Right atrium auricular region (tissue), 2 donors: Measurements from ENCODE around the gene SHFL. TPM values are rescaled to one million over a fixed set of nuclear protein-coding genes. Genes with fewer than 3 reads are reported as not detected.

Source experiments
- DNase-seq: peaks from one replicate; pipeline ENCODE4 v3.0.0-alpha.2; 2019; ENCODE audit warnings: low spot score
- H3K27ac ChIP-seq, 2 donors: fragments of 200-600 bp; sonication (generic); 1 replicate in 1 of 2; 2 replicates in 1 of 2; pipeline ENCODE4 v1.5.1; 2016 to 2019
- H3K27me3 ChIP-seq, 2 donors: fragments of 200-600 bp; sonication (generic); one replicate each; pipeline versions ENCODE4 v1.5.1 to v1.6.0; 2017 to 2019
- H3K36me3 ChIP-seq: fragments of 200-600 bp; sonication (generic); one replicate; pipeline ENCODE4 v1.5.1; 2016
- H3K4me1 ChIP-seq, 2 donors: fragments of 200-600 bp; sonication (generic); one replicate each; pipeline versions ENCODE4 v1.5.1 to v1.6.0; 2017 to 2019
- H3K4me3 ChIP-seq, 2 donors: fragments of 200-600 bp; sonication (generic); 1 replicate in 1 of 2; 2 replicates in 1 of 2; pipeline ENCODE4 v1.5.1; 2017 to 2019; ENCODE audit warnings: mild to moderate bottlenecking in 1 of 2, moderate library complexity in 1 of 2
- H3K9me3 ChIP-seq, 2 donors: fragments of 200-600 bp; sonication (generic); one replicate each; pipeline ENCODE4 v1.5.1; 2019
- CTCF ChIP-seq, 2 donors: fragments of 200-600 bp; sonication (generic); IDR thresholded peaks; one replicate each; pipeline ENCODE4 v1.5.1; 2019; ENCODE audit warnings: antibody characterized with exemption in 2 of 2
- total RNA-seq, 2 donors: library from RNA; depleted of rRNA; stranded (reverse); fragments of >200 nt; gene quantifications; one replicate each; pipeline ENCODE4 v1.1.0, GENCODE V29; 2016

SHFL gene
- total RNA-seq, 2 donors from 2014 or later: 11.6 to 16.8 TPM

- Histone ChIP-seq H3K36me3 (peaks cover 67% of the 10 kb centered on the region), H3K27ac (no peak within 1 kb of the TSS), H3K9me3 (no peaks in the 10 kb centered on the region), H3K4me1 (peaks cover 0 to 25% of the 10 kb centered on the region in 2 donors), H3K4me3 (no peak within 1 kb of the TSS), H3K27me3 (no peaks in the 10 kb centered on the region)
- no peak for TF ChIP-seq CTCF (IDR thresholded peaks at IDR 0.05)
- no peak for DNase-seq
Measured at GRCh38 chr19:10111405-10111811, 25.3 kb downstream of the SHFL start, which contains the start of gene P2RY11. Gene P2RY11, plus strand, starts transcription at chr19:10111693. Its CDS starts 29 bp downstream, at chr19:10111722.

GRCh38 chr19:10112037-10112761 is 26.1 kb downstream of the SHFL start:
- DNase-seq: no peak
- no peak overlapping the region for H3K27ac ChIP-seq
- H3K27me3 ChIP-seq: no peaks in the 10 kb centered on the region
- no peak for TF ChIP-seq CTCF (IDR thresholded peaks at IDR 0.05)
- H3K4me3 ChIP-seq: no peak overlapping the region
- no peaks in the 10 kb centered on the region for H3K9me3 ChIP-seq
- peaks cover 0 to 17% of the 10 kb centered on the region in 2 donors for H3K4me1 ChIP-seq
- peaks cover 73% of the 10 kb centered on the region for H3K36me3 ChIP-seq

- H3K27me3 ChIP-seq: no peaks in the 10 kb centered on the region
- no peak for DNase-seq
- peaks cover 72% of the 10 kb centered on the region for H3K36me3 ChIP-seq
- no peak overlapping the region for H3K27ac ChIP-seq
- peaks cover 0 to 9% of the 10 kb centered on the region in 2 donors for H3K4me1 ChIP-seq
- no peak overlapping the region for H3K4me3 ChIP-seq
- peak; percentile 38 to 67 for TF ChIP-seq CTCF (IDR thresholded peaks at IDR 0.05)
- no peaks in the 10 kb centered on the region for H3K9me3 ChIP-seq
Measured at GRCh38 chr19:10112895-10113591, 26.9 kb downstream of the SHFL start.

GRCh38 chr19:10113592-10113963 is 27.5 kb downstream of the SHFL start:
- Histone ChIP-seq H3K4me1 (peaks cover 0 to 14% of the 10 kb centered on the region in 2 donors), H3K27me3 (no peaks in the 10 kb centered on the region), H3K36me3 (peaks cover 72% of the 10 kb centered on the region), H3K27ac (no peak overlapping the region), H3K9me3 (no peaks in the 10 kb centered on the region), H3K4me3 (no peak overlapping the region)
- no peak for DNase-seq
- no peak for TF ChIP-seq CTCF (IDR thresholded peaks at IDR 0.05)

- Histone ChIP-seq H3K36me3 (peaks cover 69% of the 10 kb centered on the region), H3K4me3 (no peak overlapping the region), H3K9me3 (no peaks in the 10 kb centered on the region), H3K4me1 (peaks cover 0 to 19% of the 10 kb centered on the region in 2 donors), H3K27ac (no peak overlapping the region), H3K27me3 (no peaks in the 10 kb centered on the region)
- no peak for DNase-seq
- TF ChIP-seq CTCF (IDR thresholded peaks at IDR 0.05): no peak
Measured at GRCh38 chr19:10113964-10114650, 28.0 kb downstream of the SHFL start.
